ENCODE data around the gene PDGFD. TPM values are rescaled to one million over a fixed set of nuclear protein-coding genes. Genes with fewer than 3 reads are reported as not detected.

PDGFD gene
- total RNA-seq, 1 experiment from 2014 or later: 1.7 TPM

- no peak overlapping the region for H2AK5ac ChIP-seq (ENCODE audit: insufficient read length, low read length)
- H4K8ac ChIP-seq (replicated peaks; ENCODE audit: insufficient read length, low read depth, low read length): no peak overlapping the region
- H3K79me1 ChIP-seq (ENCODE audit: insufficient read depth, low read depth, low read length, poor library complexity, severe bottlenecking): no peaks in the 10 kb centered on the region
- H4K20me1 ChIP-seq (ENCODE audit: control insufficient read depth, insufficient read depth, insufficient read length): no peaks in the 10 kb centered on the region
- H3K4me3 Mint-ChIP-seq: no peak overlapping the region
- WGBS (ENCODE audit: extremely low coverage, insufficient read length, low lambda C conversion rate): no CpG with 5 or more reads among the region's 5 CpGs
- no peak overlapping the region for H4K91ac ChIP-seq (ENCODE audit: insufficient read length, low read depth, low read length)
- no peak overlapping the region for H2AFZ ChIP-seq (ENCODE audit: low read length)
- H3K79me2 ChIP-seq (ENCODE audit: insufficient read depth, low read length): no peaks in the 10 kb centered on the region
- H3K4me1 Mint-ChIP-seq: peaks cover 7 to 10% of the 10 kb centered on the region in 2 experiments
- H2BK120ac ChIP-seq (ENCODE audit: low read depth, low read length, poor library complexity, severe bottlenecking): no peak overlapping the region
- 0 out of 2 replicates have a peak, but pooled peaks cover 3% of the 10 kb centered on the region for H3K4me1 ChIP-seq (ENCODE audit: insufficient read depth, low read length)
- no peak overlapping the region for H3K27ac ChIP-seq (ENCODE audit: insufficient read length, low read depth, low read length)
- H3T11ph ChIP-seq (ENCODE audit: low read length): no peak overlapping the region
- H3K9ac ChIP-seq (ENCODE audit: extremely low read depth, insufficient read length, low read length): no peak overlapping the region
- no peak overlapping the region for H3K56ac ChIP-seq (ENCODE audit: insufficient read length, low read depth, low read length)
- H3K36me3 Mint-ChIP-seq (ENCODE audit: insufficient read depth in 1 of 3, low read depth in 3 of 3): no peaks in the 10 kb centered on the region
- H2BK5ac ChIP-seq (ENCODE audit: insufficient read length, low read length): no peak overlapping the region
- no peaks in the 10 kb centered on the region for H3K23me2 ChIP-seq (ENCODE audit: insufficient read length, low read depth, low read length, poor library complexity, severe bottlenecking)
- no peak overlapping the region for H3K4me2 ChIP-seq (ENCODE audit: insufficient read depth, insufficient read length, low read length)
- no peak overlapping the region for H2BK12ac ChIP-seq (ENCODE audit: insufficient read length, low read depth, low read length)
- H3K18ac ChIP-seq (ENCODE audit: insufficient read length, low read depth, low read length): no peak overlapping the region
- no peaks in the 10 kb centered on the region for H3K9me3 ChIP-seq (ENCODE audit: control insufficient read depth, low read depth, low read length)
- H3K27me3 ChIP-seq (ENCODE audit: insufficient read depth, low read length): no peaks in the 10 kb centered on the region
- H2BK15ac ChIP-seq (ENCODE audit: low read depth, low read length): no peak overlapping the region
- H2BK20ac ChIP-seq (ENCODE audit: low read depth, low read length, poor library complexity, severe bottlenecking): no peak overlapping the region
- no peak overlapping the region for H3K4ac ChIP-seq (ENCODE audit: low read depth, low read length)
- no peak for DNase-seq
- no peaks in the 10 kb centered on the region for H3K27me3 Mint-ChIP-seq (ENCODE audit: low read depth)
- H3K14ac ChIP-seq (ENCODE audit: insufficient read depth, low read length): no peak overlapping the region
- TF ChIP-seq CTCF (conservative IDR thresholded peaks at IDR 0.05): no peak
- H3K23ac ChIP-seq (ENCODE audit: insufficient read length, low read depth, low read length): no peak overlapping the region
- no peak overlapping the region for H4K5ac ChIP-seq (ENCODE audit: insufficient read length, low read depth, low read length)
- no peaks in the 10 kb centered on the region for H3K9me3 Mint-ChIP-seq
- H3K27ac Mint-ChIP-seq: no peak overlapping the region; a peak in 1 of 7 replicates
Measured at GRCh38 chr11:104053743-104054478, 110.0 kb downstream of the PDGFD start.
